H1 (cell line): Measurements from ENCODE around the gene PTPRCAP. TPM values are rescaled to one million over a fixed set of nuclear protein-coding genes. Genes with fewer than 3 reads are reported as not detected.
A peak's percentile ranks its signal among the peaks of the same experiment; 100 is the strongest.

ENCODE experiments used
- CTCF ChIA-PET: fragments of 300-600 bp; sonication (Branson Sonifier 250); formaldehyde crosslinking; loops from one replicate; lab custom pipeline; 2021; ENCODE audit not compliant: partially characterized antibody; lab: Charles Lee
- POLR2A ChIA-PET: fragments of 300-600 bp; sonication (Branson Sonifier 250); formaldehyde crosslinking; loops from one replicate; lab custom pipeline; 2021; ENCODE audit warnings: inconsistent platforms; ENCODE audit not compliant: partially characterized antibody; lab: Charles Lee
- DNase-seq, 2 experiments: peaks; one replicate each; pipeline versions ENCODE4 v3.0.0 to v3.0.0-alpha.2; 2010 to 2022; ENCODE audit warnings: low spot score in 2 of 2, low read depth in 1 of 2, mixed read lengths in 1 of 2
- FAIRE-seq: peaks from 2 replicates; lab custom pipeline; 2011; peaks lifted over from hg19 to GRCh38; lab: Jason Lieb, UNC
- H2AFZ ChIP-seq: 2 replicates; pipeline ENCODE4 v1.8.1; 2012; ENCODE audit warnings: low read length, inconsistent platforms
- H2AK5ac ChIP-seq: 2 replicates; pipeline ENCODE4 v1.6.1; 2013; ENCODE audit warnings: low read depth, low read length
- H2BK120ac ChIP-seq: replicated peaks from 2 replicates; pipeline ENCODE3; 2013; ENCODE audit warnings: low read depth, low read length, inconsistent platforms
- H2BK12ac ChIP-seq: 2 replicates; pipeline ENCODE4 v1.6.1; 2013; ENCODE audit warnings: low read depth, low read length
- H2BK15ac ChIP-seq: 2 replicates; pipeline ENCODE4 v1.6.1; 2013; ENCODE audit warnings: low read length
- H2BK20ac ChIP-seq: 2 replicates; pipeline ENCODE4 v1.6.1; 2013; ENCODE audit warnings: low read length
- H2BK5ac ChIP-seq: 2 replicates; pipeline ENCODE4 v1.6.1; 2013; ENCODE audit warnings: low read depth, low read length
- H3K14ac ChIP-seq: 2 replicates; pipeline ENCODE4 v1.6.1; 2013; ENCODE audit warnings: inconsistent platforms; ENCODE audit not compliant: insufficient read length
- H3K18ac ChIP-seq: 2 replicates; pipeline ENCODE4 v1.6.1; 2013; ENCODE audit warnings: low read length; ENCODE audit errors: extremely low read depth
- H3K23ac ChIP-seq: 2 replicates; pipeline ENCODE4 v1.6.1; 2013; ENCODE audit warnings: inconsistent platforms; ENCODE audit not compliant: insufficient read length
- H3K23me2 ChIP-seq: 2 replicates; pipeline ENCODE4 v1.6.1; 2013; ENCODE audit warnings: low read depth, low read length
- H3K27ac ChIP-seq: 2 replicates; pipeline ENCODE4 v1.6.1; 2011; ENCODE audit warnings: low read depth, low read length, inconsistent platforms
- H3K27me3 ChIP-seq, 4 experiments: replicated peaks in 1 of 4; 1 replicate in 1 of 4; 2 replicates in 3 of 4; pipeline versions ENCODE4 v1.6.1 to v1.8.1; 2011 to 2013; ENCODE audit warnings: low read length in 3 of 4, mild to moderate bottlenecking in 3 of 4, inconsistent platforms in 2 of 4, mixed read lengths in 2 of 4, moderate library complexity in 1 of 4; ENCODE audit not compliant: control insufficient read depth in 3 of 4, insufficient read depth in 3 of 4; ENCODE audit errors: extremely low read depth in 1 of 4
- H3K36me3 ChIP-seq, 4 experiments: 2 replicates each; pipeline versions ENCODE4 v1.6.1 to v1.8.1; 2011 to 2013; ENCODE audit warnings: mild to moderate bottlenecking in 4 of 4, low read length in 3 of 4, moderate library complexity in 2 of 4, control low read depth in 1 of 4, inconsistent platforms in 1 of 4; ENCODE audit not compliant: insufficient read depth in 4 of 4, control insufficient read depth in 2 of 4
- H3K4ac ChIP-seq: replicated peaks from 2 replicates; pipeline ENCODE3; 2013; ENCODE audit warnings: low read length, low read depth, mixed read lengths, inconsistent platforms; ENCODE audit not compliant: insufficient read length
- H3K4me1 ChIP-seq, 4 experiments: replicated peaks in 1 of 4; 1 replicate in 1 of 4; 2 replicates in 3 of 4; pipeline versions ENCODE4 v1.6.1 to v1.8.1; 2011 to 2013; ENCODE audit warnings: low read length in 3 of 4, inconsistent platforms in 2 of 4, mixed read lengths in 1 of 4; ENCODE audit not compliant: insufficient read depth in 4 of 4, control insufficient read depth in 3 of 4
- H3K4me2 ChIP-seq, 2 experiments: 2 replicates each; pipeline versions ENCODE4 v1.6.1 to v1.8.1; 2011 to 2013; ENCODE audit warnings: low read depth in 2 of 2, low read length in 2 of 2, control low read depth in 1 of 2, inconsistent platforms in 1 of 2, mild to moderate bottlenecking in 1 of 2; ENCODE audit not compliant: insufficient read depth in 1 of 2
- H3K4me3 ChIP-seq, 4 experiments: fragments of 200-600, 300-600 bp in 1 of 4; sonication (generic), shearing (Covaris generic), sonication (Bioruptor Twin) in 1 of 4; 2 replicates each; pipeline versions ENCODE4 v1.5.1 to v1.8.1; 2011 to 2016; ENCODE audit warnings: low read length in 4 of 4, low read depth in 3 of 4, control low read depth in 2 of 4, inconsistent platforms in 2 of 4, mild to moderate bottlenecking in 2 of 4, mixed read lengths in 1 of 4, moderate library complexity in 1 of 4; ENCODE audit not compliant: insufficient read depth in 2 of 4; ENCODE audit errors: extremely low read depth in 1 of 4
- H3K56ac ChIP-seq: replicated peaks from 2 replicates; pipeline ENCODE3; 2013; ENCODE audit warnings: low read depth, mild to moderate bottlenecking, mixed read lengths, low read length, inconsistent platforms; ENCODE audit not compliant: insufficient read length
- H3K79me1 ChIP-seq: 2 replicates; pipeline ENCODE4 v1.6.1; 2013; ENCODE audit warnings: low read depth, low read length, control low read depth
- H3K79me2 ChIP-seq, 2 experiments: 2 replicates each; pipeline versions ENCODE4 v1.6.1 to v1.8.1; 2012 to 2013; ENCODE audit warnings: low read length in 2 of 2, mild to moderate bottlenecking in 2 of 2, inconsistent platforms in 1 of 2; ENCODE audit not compliant: insufficient read depth in 2 of 2, control insufficient read depth in 1 of 2
- H3K9ac ChIP-seq, 4 experiments: replicated peaks in 1 of 4; 1 replicate in 1 of 4; 2 replicates in 3 of 4; pipeline versions ENCODE4 v1.6.1 to v1.8.1; 2011 to 2013; ENCODE audit warnings: low read depth in 3 of 4, low read length in 3 of 4, control low read depth in 2 of 4, mild to moderate bottlenecking in 2 of 4, moderate library complexity in 2 of 4, inconsistent platforms in 1 of 4; ENCODE audit errors: extremely low read depth in 1 of 4
- H3K9me3 ChIP-seq, 2 experiments: 2 replicates each; pipeline versions ENCODE4 v1.6.1 to v1.8.1; 2012 to 2013; ENCODE audit warnings: mild to moderate bottlenecking in 2 of 2, moderate library complexity in 2 of 2, control low read depth in 1 of 2, inconsistent platforms in 1 of 2, low read depth in 1 of 2, low read length in 1 of 2, mixed read lengths in 1 of 2; ENCODE audit not compliant: insufficient read depth in 2 of 2
- H4K20me1 ChIP-seq, 2 experiments: replicated peaks in 1 of 2; 2 replicates each; pipeline versions ENCODE3 to v1.8.1; 2011 to 2013; ENCODE audit warnings: inconsistent platforms in 2 of 2, low read length in 2 of 2, mild to moderate bottlenecking in 1 of 2; ENCODE audit not compliant: insufficient read depth in 2 of 2, control insufficient read depth in 1 of 2
- H4K5ac ChIP-seq: 2 replicates; pipeline ENCODE4 v1.6.1; 2013; ENCODE audit warnings: low read length, low read depth, mixed read lengths, inconsistent platforms; ENCODE audit not compliant: insufficient read length
- H4K8ac ChIP-seq: 2 replicates; pipeline ENCODE4 v1.8.0; 2013; ENCODE audit warnings: mild to moderate bottlenecking, moderate library complexity, low read length, inconsistent platforms; ENCODE audit not compliant: insufficient read depth; ENCODE audit errors: extremely low read depth
- H4K91ac ChIP-seq: replicated peaks from 2 replicates; pipeline ENCODE3; 2013; ENCODE audit warnings: low read length, mixed read lengths, inconsistent platforms; ENCODE audit not compliant: insufficient read length
- FOSL1 ChIP-seq: IDR thresholded peaks from 2 replicates; pipeline ENCODE4 v1.6.1; 2011; ENCODE audit warnings: mild to moderate bottlenecking, low read depth, low read length, moderate library complexity; ENCODE audit not compliant: insufficient read depth
- KDM5A ChIP-seq: fragments of 200-600 bp; IDR thresholded peaks from 2 replicates; pipeline ENCODE4 v1.7.1; 2012; ENCODE audit warnings: mild to moderate bottlenecking, low read length, inconsistent platforms, mixed read lengths
- PHF8 ChIP-seq: fragments of 200-600 bp; sonication (generic); conservative IDR thresholded peaks from 2 replicates; pipeline ENCODE4 v1.7.1; 2012; ENCODE audit warnings: low read depth, mild to moderate bottlenecking, inconsistent platforms, low read length, moderate library complexity
- RBBP5 ChIP-seq: IDR thresholded peaks from 2 replicates; pipeline ENCODE4 v1.7.1; 2012; ENCODE audit warnings: low read depth, mild to moderate bottlenecking, inconsistent platforms, low read length, moderate library complexity, borderline replicate concordance
- TAF7 ChIP-seq: optimal IDR thresholded peaks from 2 replicates; pipeline ENCODE3; 2011; ENCODE audit warnings: low read depth, mild to moderate bottlenecking, inconsistent platforms, low read length, moderate library complexity, borderline replicate concordance
- TCF12 ChIP-seq: IDR thresholded peaks from 2 replicates; pipeline ENCODE4 v1.6.1; 2011; ENCODE audit warnings: low read depth, mild to moderate bottlenecking, low read length
- WGBS, 2 experiments: shearing (Covaris generic) in 1 of 2; methylation state at CpG; one replicate each; pipeline versions ENCODE4 v1.1.6 to v1.1.7; 2013 to 2015; ENCODE audit warnings: low lambda C conversion rate in 2 of 2, mixed read lengths in 2 of 2, inconsistent platforms in 1 of 2, low coverage in 1 of 2, missing lambda C conversion rate in 1 of 2; ENCODE audit not compliant: insufficient replicate concordance in 2 of 2, insufficient coverage in 1 of 2, insufficient read length in 1 of 2; ENCODE audit errors: extremely low coverage in 1 of 2, missing lambda C conversion rate in 1 of 2; 5-methylcytosine and 5-hydroxymethylcytosine counted together
- polyA plus RNA-seq, 7 experiments: library from polyadenylated mRNA; depleted of rRNA in 3 of 7; stranded (reverse) in 5 of 7; unstranded in 2 of 7; fragments of >200 nt in 5 of 7; fragments of 200-250 nt in 2 of 7; gene quantifications; 1 replicate in 5 of 7; 2 replicates in 1 of 7; 4 replicates in 1 of 7; pipeline versions ENCODE4 v1.2.1 to v1.2.3, GENCODE V29; 2011 to 2013; ENCODE audit warnings: missing spikeins in 2 of 7, mixed read lengths in 2 of 7
- total RNA-seq: library from RNA; stranded (reverse); fragmentation: NEBNext Ultra II Directional; extraction: Animal tissue kit (Norgen Biotek cat#: 25700); gene quantifications from 2 replicates; pipeline ENCODE4 v1.2.1, GENCODE V29; 2021
- TF ChIP-seq, protein P1 (sequence below): IDR thresholded peaks from 2 replicates; pipeline ENCODE4 v1.6.1; 2012; ENCODE audit warnings: low read length, inconsistent platforms

Gene PTPRCAP
- total and polyA plus RNA-seq, 2 of the 8 experiments (the other 6 are each of a cell fraction or from before 2014, with no cell fraction given): 0.78 to 6.7 TPM

DNA sequence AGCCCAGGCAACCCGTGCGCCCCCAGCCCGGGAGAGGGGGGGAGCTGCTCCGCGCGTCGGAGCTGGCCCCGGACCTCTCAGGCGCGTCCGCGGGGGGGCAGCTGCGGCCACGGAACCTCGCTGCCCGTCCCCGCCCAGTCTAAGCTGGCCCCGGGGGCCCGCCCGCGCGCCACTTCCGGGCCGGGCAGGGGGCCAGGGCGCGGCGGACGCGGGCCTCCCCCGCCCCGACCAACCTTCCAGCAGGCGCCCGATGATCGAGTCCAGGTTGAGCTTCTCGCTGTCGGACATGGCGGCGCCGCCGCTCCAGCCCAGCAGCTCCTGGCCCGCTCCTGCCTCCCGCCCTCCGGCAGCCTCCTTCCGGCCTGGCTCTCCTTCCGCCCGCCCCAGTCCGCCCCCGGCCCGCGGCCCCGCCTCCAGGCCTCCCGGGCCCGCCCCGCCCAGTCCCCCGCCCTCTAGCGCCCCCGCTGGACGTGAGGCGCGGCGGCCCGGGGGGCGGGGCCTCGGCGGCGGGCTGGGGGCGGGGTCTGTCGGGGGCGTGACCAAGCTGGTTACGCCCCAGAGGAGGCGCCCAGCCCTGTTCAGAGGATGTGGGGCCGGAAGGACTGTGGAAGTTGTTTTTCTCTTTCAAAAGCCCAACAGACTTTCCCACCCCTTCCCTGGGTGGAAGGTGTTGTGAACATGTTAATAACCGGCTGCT lies 35.8 kb downstream of the PTPRCAP start, which contains the start of gene PPP1CA:
TSS of gene PPP1CA (minus strand) at position 364 of the 697 bp plus-strand sequence. CDS start at position 288, 76 bp downstream.
- Histone ChIP-seq H3K18ac (peak within 1 kb of the TSS; percentile 60), H3K23me2 (peaks cover 4% of the 10 kb centered on the region; the same call in 1 of the 2 replicates), H2AK5ac (no peak within 1 kb of the TSS), H2BK5ac (peak within 1 kb of the TSS; percentile 94), H4K91ac (peak within 1 kb of the TSS; percentile 84), H4K8ac (peak within 1 kb of the TSS; percentile 89), H3K23ac (no peak within 1 kb of the TSS), H2BK15ac (peak within 1 kb of the TSS; percentile 97), H3K27me3 (no peaks in the 10 kb centered on the region), H3K56ac (peak within 1 kb of the TSS; percentile 59), H3K14ac (no peak within 1 kb of the TSS), H2BK20ac (no peak within 1 kb of the TSS), H3K4me3 (peak within 1 kb of the TSS; percentile 44 to 98 (median 73)), H3K9me3 (no peaks in the 10 kb centered on the region), H3K79me2 (peaks cover 0 to 10% of the 10 kb centered on the region in 2 experiments; a peak in 2 of 4 replicates), H4K5ac (peak within 1 kb of the TSS; percentile 94), H2BK120ac (peak within 1 kb of the TSS; percentile 82), H3K36me3 (peaks cover 6 to 21% (median 18%) of the 10 kb centered on the region in 4 experiments; a peak in 6 of 8 replicates), H3K4ac (peak within 1 kb of the TSS; percentile 100), H3K79me1 (peaks cover 3% of the 10 kb centered on the region), H3K9ac (peak within 1 kb of the TSS; percentile 44 to 83 (median 68); a peak in 6 of 7 replicates), H3K4me1 (peaks cover 0 to 8% (median 4%) of the 10 kb centered on the region in 4 experiments; a peak in 5 of 7 replicates), H2BK12ac (0 out of 2 replicates have a peak within 1 kb of the TSS, but pooled peaks have one; percentile 39), H2AFZ (peak within 1 kb of the TSS; percentile 98; the same call in 1 of the 2 replicates), H3K27ac (peak within 1 kb of the TSS; percentile 79; the same call in 1 of the 2 replicates), H3K4me2 (peak within 1 kb of the TSS; percentile 86), H4K20me1 (peaks cover 0 to 10% of the 10 kb centered on the region in 2 experiments)
- ChIA-PET POLR2A (interaction anchor here (0.8 to 4.3 kb wide), 22 partner anchors 10 to 178 kb away, joined by 3 to 31 read pairs (median 4); partner anchors contain the start of genes PTPRCAP, RAD9A, RPS6KB2 and SSH3), CTCF (interaction anchor here (0.7 to 4.9 kb wide), 27 partner anchors 10 to 204 kb away, joined by 3 to 25 read pairs (median 5); partner anchors contain the start of genes POLD4, RAD9A and RPS6KB2)
- FAIRE-seq: no peak
- 0% methylated on average over 1 of the region's 73 CpGs; no CpG with 5 or more reads in 1 of the 2 experiments for WGBS, 2 experiments
- DNase-seq: peak; percentile 64 to 93
- TF ChIP-seq, protein P1, sequence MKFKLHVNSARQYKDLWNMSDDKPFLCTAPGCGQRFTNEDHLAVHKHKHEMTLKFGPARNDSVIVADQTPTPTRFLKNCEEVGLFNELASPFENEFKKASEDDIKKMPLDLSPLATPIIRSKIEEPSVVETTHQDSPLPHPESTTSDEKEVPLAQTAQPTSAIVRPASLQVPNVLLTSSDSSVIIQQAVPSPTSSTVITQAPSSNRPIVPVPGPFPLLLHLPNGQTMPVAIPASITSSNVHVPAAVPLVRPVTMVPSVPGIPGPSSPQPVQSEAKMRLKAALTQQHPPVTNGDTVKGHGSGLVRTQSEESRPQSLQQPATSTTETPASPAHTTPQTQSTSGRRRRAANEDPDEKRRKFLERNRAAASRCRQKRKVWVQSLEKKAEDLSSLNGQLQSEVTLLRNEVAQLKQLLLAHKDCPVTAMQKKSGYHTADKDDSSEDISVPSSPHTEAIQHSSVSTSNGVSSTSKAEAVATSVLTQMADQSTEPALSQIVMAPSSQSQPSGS: no peak
- TF ChIP-seq RBBP5: 0 out of 2 replicates have a peak, but pooled peaks have one; percentile 6
- TF ChIP-seq PHF8: peak; percentile 86
- TF ChIP-seq FOSL1: no peak
- peak; percentile 64 for TF ChIP-seq TAF7
- no peak for TF ChIP-seq TCF12
- TF ChIP-seq KDM5A: no peak
